H9 (cell line): ENCODE data around the gene SOX13. TPM values are rescaled to one million over a fixed set of nuclear protein-coding genes. Genes with fewer than 3 reads are reported as not detected.

Source experiments
- DNase-seq: peaks from one replicate; pipeline ENCODE4 v3.0.0-alpha.2; 2017
- H2AFZ ChIP-seq: one replicate; pipeline ENCODE4 v1.6.1; 2013; ENCODE audit warnings: mild to moderate bottlenecking, low read length, control low read depth, moderate library complexity
- H2AK5ac ChIP-seq: 2 replicates; pipeline ENCODE4 v1.6.1; 2013; ENCODE audit warnings: low read length, control low read depth, mixed read lengths; ENCODE audit not compliant: insufficient read length
- H2BK120ac ChIP-seq: one replicate; pipeline ENCODE4 v1.6.1; 2013; ENCODE audit warnings: low read depth, mild to moderate bottlenecking, low read length, control low read depth, inconsistent platforms; ENCODE audit not compliant: poor library complexity, severe bottlenecking
- H2BK12ac ChIP-seq: 2 replicates; pipeline ENCODE4 v1.6.1; 2013; ENCODE audit warnings: low read length, control low read depth, mixed read lengths, low read depth; ENCODE audit not compliant: insufficient read length
- H2BK15ac ChIP-seq: 2 replicates; pipeline ENCODE4 v1.6.1; 2013; ENCODE audit warnings: low read depth, low read length, control low read depth
- H2BK20ac ChIP-seq: one replicate; pipeline ENCODE4 v1.6.1; 2013; ENCODE audit warnings: low read depth, mild to moderate bottlenecking, low read length, control low read depth, inconsistent platforms; ENCODE audit not compliant: poor library complexity, severe bottlenecking
- H2BK5ac ChIP-seq: 2 replicates; pipeline ENCODE4 v1.6.1; 2013; ENCODE audit warnings: low read length, control low read depth, mixed read lengths; ENCODE audit not compliant: insufficient read length
- H3K14ac ChIP-seq: 2 replicates; pipeline ENCODE4 v1.6.1; 2013; ENCODE audit warnings: low read length, control low read depth; ENCODE audit not compliant: insufficient read depth
- H3K18ac ChIP-seq: 2 replicates; pipeline ENCODE4 v1.6.1; 2013; ENCODE audit warnings: low read depth, mild to moderate bottlenecking, mixed read lengths, low read length, control low read depth; ENCODE audit not compliant: insufficient read length
- H3K23ac ChIP-seq: 2 replicates; pipeline ENCODE4 v1.6.1; 2013; ENCODE audit warnings: low read length, control low read depth, mixed read lengths, low read depth; ENCODE audit not compliant: insufficient read length
- H3K23me2 ChIP-seq: 2 replicates; pipeline ENCODE4 v1.6.1; 2013; ENCODE audit warnings: low read depth, mild to moderate bottlenecking, mixed read lengths, low read length, control low read depth; ENCODE audit not compliant: insufficient read length, poor library complexity, severe bottlenecking
- H3K27ac ChIP-seq: 2 replicates; pipeline ENCODE4 v1.5.1; 2013; ENCODE audit warnings: low read length, control low read depth, mixed read lengths, low read depth; ENCODE audit not compliant: insufficient read length
- H3K27me3 ChIP-seq: 2 replicates; pipeline ENCODE4 v1.6.1; 2013; ENCODE audit warnings: low read length, control low read depth, inconsistent platforms; ENCODE audit not compliant: insufficient read depth
- H3K4ac ChIP-seq: 2 replicates; pipeline ENCODE4 v1.6.1; 2013; ENCODE audit warnings: low read depth, mild to moderate bottlenecking, control low read depth, inconsistent platforms, low read length, moderate library complexity
- H3K4me1 ChIP-seq: 2 replicates; pipeline ENCODE4 v1.6.1; 2013; ENCODE audit warnings: low read length, control low read depth, inconsistent platforms; ENCODE audit not compliant: insufficient read depth
- H3K4me2 ChIP-seq: 2 replicates; pipeline ENCODE4 v1.6.1; 2013; ENCODE audit warnings: low read length, control low read depth, mixed read lengths; ENCODE audit not compliant: insufficient read length, insufficient read depth
- H3K56ac ChIP-seq: 2 replicates; pipeline ENCODE4 v1.6.1; 2013; ENCODE audit warnings: low read depth, mild to moderate bottlenecking, mixed read lengths, low read length, control low read depth; ENCODE audit not compliant: insufficient read length
- H3K79me1 ChIP-seq: 2 replicates; pipeline ENCODE4 v1.6.1; 2013; ENCODE audit warnings: low read depth, mild to moderate bottlenecking, moderate library complexity, low read length, control low read depth, inconsistent platforms; ENCODE audit not compliant: insufficient read depth, poor library complexity, severe bottlenecking
- H3K79me2 ChIP-seq: 2 replicates; pipeline ENCODE4 v1.6.1; 2013; ENCODE audit warnings: low read length, control low read depth, inconsistent platforms; ENCODE audit not compliant: insufficient read depth
- H3K9ac ChIP-seq: 2 replicates; pipeline ENCODE4 v1.6.1; 2013; ENCODE audit warnings: low read length, control low read depth, mixed read lengths; ENCODE audit not compliant: insufficient read length; ENCODE audit errors: extremely low read depth
- H3K9me3 ChIP-seq: one replicate; pipeline ENCODE4 v1.6.1; 2013; ENCODE audit warnings: low read depth, low read length, inconsistent platforms; ENCODE audit not compliant: control insufficient read depth
- H3T11ph ChIP-seq: one replicate; pipeline ENCODE4 v1.6.1; 2013; ENCODE audit warnings: mild to moderate bottlenecking, low read length, control low read depth, inconsistent platforms
- H4K20me1 ChIP-seq: one replicate; pipeline ENCODE4 v1.6.1; 2013; ENCODE audit not compliant: control insufficient read depth, insufficient read length, insufficient read depth
- H4K5ac ChIP-seq: 2 replicates; pipeline ENCODE4 v1.6.1; 2013; ENCODE audit warnings: low read depth, mild to moderate bottlenecking, mixed read lengths, low read length, control low read depth; ENCODE audit not compliant: insufficient read length
- H4K8ac ChIP-seq: replicated peaks from 2 replicates; pipeline ENCODE4 v1.6.1; 2013; ENCODE audit warnings: low read length, control low read depth, mixed read lengths, low read depth; ENCODE audit not compliant: insufficient read length
- H4K91ac ChIP-seq: 2 replicates; pipeline ENCODE4 v1.6.1; 2013; ENCODE audit warnings: low read depth, mild to moderate bottlenecking, moderate library complexity, mixed read lengths, low read length, control low read depth; ENCODE audit not compliant: insufficient read length
- H3K27ac Mint-ChIP-seq, 3 experiments: 2 replicates in 2 of 3; 3 replicates in 1 of 3; pipeline ENCODE4 v1.8.0; 2020 to 2021; ENCODE audit warnings: mixed read lengths in 3 of 3, mild to moderate bottlenecking in 1 of 3, moderate library complexity in 1 of 3
- H3K27me3 Mint-ChIP-seq: 2 replicates; pipeline ENCODE4 v1.8.0; 2021; ENCODE audit warnings: low read depth, mild to moderate bottlenecking, moderate library complexity, mixed read lengths
- H3K36me3 Mint-ChIP-seq, 3 experiments: 2 replicates in 2 of 3; 3 replicates in 1 of 3; pipeline ENCODE4 v1.8.0; 2020 to 2021; ENCODE audit warnings: low read depth in 3 of 3, mixed read lengths in 3 of 3; ENCODE audit not compliant: insufficient read depth in 1 of 3
- H3K4me1 Mint-ChIP-seq, 2 experiments: 2 replicates each; pipeline ENCODE4 v1.8.0; 2020; ENCODE audit warnings: mixed read lengths in 2 of 2
- H3K4me3 Mint-ChIP-seq, 2 experiments: 2 replicates in 1 of 2; 3 replicates in 1 of 2; pipeline ENCODE4 v1.8.0; 2020 to 2021; ENCODE audit warnings: mild to moderate bottlenecking in 2 of 2, mixed read lengths in 2 of 2, moderate library complexity in 1 of 2
- H3K9me3 Mint-ChIP-seq, 2 experiments: 2 replicates in 1 of 2; 3 replicates in 1 of 2; pipeline ENCODE4 v1.8.0; 2020; ENCODE audit warnings: mild to moderate bottlenecking in 2 of 2, mixed read lengths in 2 of 2, moderate library complexity in 1 of 2
- CTCF ChIP-seq: fragments of 200-600 bp; sonication (generic); conservative IDR thresholded peaks from 3 replicates; pipeline ENCODE4 v1.8.0; 2021; ENCODE audit warnings: antibody characterized with exemption, mild to moderate bottlenecking
- WGBS: extraction: QIAGEN DNeasy Blood & Tissue Kit; methylation state at CpG from one replicate; pipeline ENCODE4 v1.1.7; 2013; ENCODE audit warnings: missing lambda C conversion rate, low lambda C conversion rate, mixed read lengths; ENCODE audit not compliant: insufficient read length; ENCODE audit errors: extremely low coverage; 5-methylcytosine and 5-hydroxymethylcytosine counted together
- total RNA-seq: library from RNA; stranded (reverse); gene quantifications from 2 replicates; pipeline ENCODE4 v1.2.1, GENCODE V29; 2021

The SOX13 gene
- total RNA-seq, 1 experiment from 2014 or later, result 120 TPM

- no CpG with 5 or more reads among the region's 4 CpGs for WGBS
- Histone ChIP-seq H3K18ac (no peak overlapping the region), H2BK12ac (no peak overlapping the region), H3K27me3 (no peaks in the 10 kb centered on the region), H3K27ac (no peak overlapping the region), H3K4me1 (no peaks in the 10 kb centered on the region; the same call in 1 of the 2 replicates), H4K91ac (no peak overlapping the region), H3K56ac (no peak overlapping the region), H3K14ac (no peak overlapping the region), H4K5ac (no peak overlapping the region), H3T11ph (no peak overlapping the region), H3K9me3 (no peaks in the 10 kb centered on the region), H3K79me1 (no peaks in the 10 kb centered on the region), H2BK20ac (no peak overlapping the region), H2AK5ac (no peak overlapping the region), H2BK5ac (no peak overlapping the region), H2BK15ac (no peak overlapping the region), H3K79me2 (no peaks in the 10 kb centered on the region), H3K23ac (no peak overlapping the region), H3K9ac (no peak overlapping the region), H3K4me2 (no peak overlapping the region), H2AFZ (no peak overlapping the region), H3K23me2 (peaks cover 4% of the 10 kb centered on the region), H2BK120ac (no peak overlapping the region), H4K20me1 (no peaks in the 10 kb centered on the region), H4K8ac (no peak overlapping the region), H3K4ac (no peak overlapping the region)
- no peaks in the 10 kb centered on the region; the same call in 1 of the 2 replicates for H3K27me3 Mint-ChIP-seq
- no peak overlapping the region for H3K4me3 Mint-ChIP-seq
- no peaks in the 10 kb centered on the region; a peak in 1 of 5 replicates for H3K9me3 Mint-ChIP-seq
- H3K36me3 Mint-ChIP-seq, result peaks cover 5 to 57% (median 21%) of the 10 kb centered on the region in 3 experiments; a peak in 6 of 7 replicates
- DNase-seq, result peak; percentile 46
- TF ChIP-seq CTCF, result no peak
- peaks cover 37 to 40% of the 10 kb centered on the region in 2 experiments for H3K4me1 Mint-ChIP-seq
- no peak overlapping the region for H3K27ac Mint-ChIP-seq
Observed at GRCh38 chr1:204130178-204130577, 57.3 kb downstream of the SOX13 start.
